Measurements from ENCODE around the gene PLA2G4D.

The PLA2G4D gene, protein sequence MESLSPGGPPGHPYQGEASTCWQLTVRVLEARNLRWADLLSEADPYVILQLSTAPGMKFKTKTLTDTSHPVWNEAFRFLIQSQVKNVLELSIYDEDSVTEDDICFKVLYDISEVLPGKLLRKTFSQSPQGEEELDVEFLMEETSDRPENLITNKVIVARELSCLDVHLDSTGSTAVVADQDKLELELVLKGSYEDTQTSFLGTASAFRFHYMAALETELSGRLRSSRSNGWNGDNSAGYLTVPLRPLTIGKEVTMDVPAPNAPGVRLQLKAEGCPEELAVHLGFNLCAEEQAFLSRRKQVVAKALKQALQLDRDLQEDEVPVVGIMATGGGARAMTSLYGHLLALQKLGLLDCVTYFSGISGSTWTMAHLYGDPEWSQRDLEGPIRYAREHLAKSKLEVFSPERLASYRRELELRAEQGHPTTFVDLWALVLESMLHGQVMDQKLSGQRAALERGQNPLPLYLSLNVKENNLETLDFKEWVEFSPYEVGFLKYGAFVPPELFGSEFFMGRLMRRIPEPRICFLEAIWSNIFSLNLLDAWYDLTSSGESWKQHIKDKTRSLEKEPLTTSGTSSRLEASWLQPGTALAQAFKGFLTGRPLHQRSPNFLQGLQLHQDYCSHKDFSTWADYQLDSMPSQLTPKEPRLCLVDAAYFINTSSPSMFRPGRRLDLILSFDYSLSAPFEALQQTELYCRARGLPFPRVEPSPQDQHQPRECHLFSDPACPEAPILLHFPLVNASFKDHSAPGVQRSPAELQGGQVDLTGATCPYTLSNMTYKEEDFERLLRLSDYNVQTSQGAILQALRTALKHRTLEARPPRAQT

DNA sequence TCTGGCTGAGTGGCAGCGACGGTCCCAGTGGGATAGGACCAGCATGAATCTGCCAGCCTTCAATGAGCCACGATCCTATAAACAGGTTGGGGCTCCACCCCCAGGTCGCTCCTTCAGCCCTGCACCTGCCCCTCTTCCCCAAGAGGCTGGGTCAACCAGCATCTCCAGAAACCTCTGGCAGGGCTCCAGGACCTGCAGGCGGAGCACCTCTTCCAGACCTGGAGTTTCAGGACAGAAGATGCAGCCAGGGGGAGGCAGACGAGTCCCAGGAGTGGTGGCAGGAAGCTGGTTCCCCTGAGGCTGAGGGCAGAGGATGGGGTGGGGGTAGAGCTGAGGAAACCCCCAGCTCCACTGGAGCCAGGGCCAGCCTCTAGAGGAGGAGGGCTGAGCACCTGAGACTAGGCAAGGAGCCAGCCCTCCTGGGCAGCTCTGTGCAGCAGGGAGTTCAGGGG lies at the start of gene PLA2G4D:
PLA2G4D (minus strand) TSS at position 51 of the 452 bp plus-strand sequence. CDS start 103 bp downstream, outside the sequence.
- no peak for DNase-seq

DNA sequence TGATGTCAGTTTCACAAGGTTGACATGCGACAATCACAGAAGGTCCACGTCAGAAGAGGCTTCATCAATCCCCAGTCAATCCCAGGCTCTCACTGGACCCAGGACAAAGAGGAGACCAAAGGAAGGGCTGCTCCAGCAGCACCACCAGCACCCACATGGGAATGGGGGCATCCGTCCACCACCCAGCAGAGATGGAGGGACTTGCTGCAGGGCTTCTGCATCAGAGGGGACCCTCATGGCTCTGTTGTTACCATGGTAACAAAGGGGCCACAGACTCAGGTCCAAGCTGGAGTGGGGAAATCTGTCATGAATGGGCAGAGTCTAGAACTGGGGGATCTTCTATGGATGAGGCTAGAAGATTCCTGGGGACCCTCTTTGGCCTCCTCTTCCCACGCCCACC lies 49.0 kb upstream of the PLA2G4D start:
- no peak for DNase-seq

DNA sequence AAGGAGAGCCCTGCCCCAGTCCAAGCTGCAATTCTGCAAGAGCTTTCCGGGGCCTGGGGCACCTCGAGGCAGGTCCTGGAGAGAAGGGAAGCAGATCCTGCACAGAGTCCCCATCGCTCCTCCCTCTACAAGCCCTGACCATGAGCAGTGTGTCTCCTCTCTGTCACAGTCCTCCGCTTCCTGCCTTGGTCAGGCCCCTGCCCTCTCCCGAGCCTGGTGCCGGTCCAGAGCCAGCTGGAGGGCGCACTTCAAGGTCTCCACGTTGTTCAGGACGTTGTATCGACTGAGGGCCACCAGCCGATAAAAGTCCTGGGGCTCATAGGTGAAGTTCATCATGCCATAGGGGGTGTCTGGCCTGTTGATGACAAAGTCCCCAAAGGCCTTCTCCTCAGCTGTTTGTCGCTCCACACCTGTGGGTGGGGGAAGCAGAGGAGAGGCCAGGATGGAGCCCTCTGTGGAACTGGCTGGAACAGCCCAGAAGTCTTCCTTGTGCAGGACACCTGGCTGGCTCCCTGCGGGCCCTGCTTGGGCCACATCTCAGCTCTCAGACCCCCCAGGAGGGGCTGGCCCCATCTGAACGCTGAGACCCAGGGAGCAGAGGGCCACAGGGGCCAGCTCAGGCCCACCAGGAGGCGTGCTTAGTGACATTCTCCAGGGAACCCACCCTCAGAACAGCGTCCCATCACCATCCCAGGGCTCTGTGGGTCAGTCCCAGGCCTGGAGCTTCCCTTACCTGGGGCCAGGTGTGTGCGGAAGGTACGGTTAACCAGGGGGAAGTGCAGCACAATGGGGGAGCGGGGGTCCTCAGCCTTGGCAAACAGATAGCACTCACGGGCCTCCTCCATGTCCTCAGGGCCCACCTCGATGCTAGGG lies 47.7 kb upstream of the PLA2G4D start:
- DNase-seq: no peak

DNA sequence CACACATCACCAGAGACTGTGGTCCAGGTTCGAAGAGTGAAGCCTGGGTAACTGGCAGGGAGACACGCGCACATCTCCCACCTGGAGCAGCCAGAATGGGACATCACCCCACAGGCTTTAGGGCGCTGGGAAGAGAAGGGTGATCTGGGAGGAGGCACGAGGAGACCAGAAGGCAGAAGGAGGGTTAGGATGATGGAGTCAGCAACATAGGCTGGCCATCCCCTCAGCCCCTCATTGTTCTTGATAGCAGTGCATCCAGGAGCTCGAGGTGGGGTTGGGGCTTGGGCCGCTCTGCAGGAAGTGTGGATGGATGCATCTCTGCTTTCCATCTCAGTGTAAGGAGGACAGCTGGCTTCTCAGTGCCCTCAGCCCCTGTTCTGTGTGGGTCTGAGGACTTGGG lies 46.9 kb upstream of the PLA2G4D start:
- DNase-seq: no peak

DNA sequence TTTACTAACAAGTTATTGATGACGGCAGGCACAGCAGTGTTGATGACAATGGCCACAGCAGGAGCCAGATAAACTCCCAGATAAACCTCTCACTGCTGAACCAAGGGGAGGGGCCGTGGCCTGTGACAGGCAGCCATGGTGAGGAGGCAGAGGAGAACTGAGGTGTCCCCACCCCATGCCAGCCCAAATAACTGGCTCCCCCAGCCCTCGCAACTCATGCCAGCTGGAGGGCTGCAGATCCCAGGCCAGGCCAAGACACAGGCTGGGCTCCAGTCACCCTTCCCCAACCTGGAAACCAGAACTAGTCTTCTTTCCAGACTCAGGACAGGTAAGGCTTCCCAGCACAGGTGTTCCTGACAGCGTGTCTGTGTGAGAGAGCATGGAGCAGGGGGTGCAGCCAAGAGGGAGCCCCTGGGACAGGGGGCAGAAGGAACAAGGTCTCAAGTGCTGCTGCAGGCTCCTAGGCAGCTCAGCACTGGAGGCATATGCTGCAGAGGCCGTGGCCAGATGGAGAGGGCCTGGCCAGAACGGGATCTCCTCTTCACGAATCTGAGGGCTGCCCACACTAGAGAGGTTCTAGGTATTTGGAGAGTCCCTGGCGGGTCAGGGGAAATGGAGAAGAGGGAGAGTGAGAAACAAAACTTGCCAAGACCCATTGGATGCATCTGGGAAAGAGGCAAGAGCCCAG lies 46.2 kb upstream of the PLA2G4D start:
- no peak for DNase-seq

DNA sequence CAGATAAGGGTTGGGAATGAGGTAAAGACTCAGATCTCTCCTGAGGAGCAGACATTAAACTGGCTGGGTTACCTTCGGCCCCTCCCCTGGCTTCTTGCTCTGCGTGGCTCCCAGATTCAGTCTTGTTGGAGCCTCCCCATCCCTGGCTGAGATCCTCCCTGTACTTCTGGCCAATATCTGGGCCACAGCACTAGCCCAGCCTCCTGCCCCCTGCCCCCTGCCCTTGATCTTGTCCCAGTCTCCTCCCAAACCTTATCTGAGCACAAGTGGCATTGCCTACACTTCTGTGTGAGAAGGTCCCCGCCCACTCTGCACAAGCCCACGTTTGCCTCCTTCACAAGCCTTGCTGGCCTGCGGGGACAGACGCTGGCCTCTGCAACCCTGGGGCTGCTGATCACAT lies 45.2 kb upstream of the PLA2G4D start:
- DNase-seq: no peak

DNA sequence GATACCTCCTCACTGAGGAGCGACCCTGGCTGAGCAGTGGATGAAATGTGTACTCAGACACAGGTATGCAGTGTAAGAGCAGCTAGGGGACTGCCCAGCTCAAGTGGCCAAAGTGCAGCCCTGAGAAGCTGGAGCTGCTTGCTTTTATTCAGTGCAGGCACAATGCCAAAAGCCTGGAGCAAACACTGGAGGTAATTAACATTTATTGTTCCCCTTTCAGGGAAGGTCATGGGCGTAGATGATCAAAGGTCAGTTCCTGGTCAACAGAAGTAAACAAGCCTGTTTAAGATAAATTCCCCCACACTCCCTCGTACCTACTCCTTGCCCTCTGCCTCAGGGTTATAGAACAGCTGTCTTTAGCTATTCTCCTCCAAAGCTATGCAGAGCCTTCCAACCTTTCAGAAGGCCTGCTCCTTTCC lies 44.6 kb upstream of the PLA2G4D start:
- no peak for DNase-seq

DNA sequence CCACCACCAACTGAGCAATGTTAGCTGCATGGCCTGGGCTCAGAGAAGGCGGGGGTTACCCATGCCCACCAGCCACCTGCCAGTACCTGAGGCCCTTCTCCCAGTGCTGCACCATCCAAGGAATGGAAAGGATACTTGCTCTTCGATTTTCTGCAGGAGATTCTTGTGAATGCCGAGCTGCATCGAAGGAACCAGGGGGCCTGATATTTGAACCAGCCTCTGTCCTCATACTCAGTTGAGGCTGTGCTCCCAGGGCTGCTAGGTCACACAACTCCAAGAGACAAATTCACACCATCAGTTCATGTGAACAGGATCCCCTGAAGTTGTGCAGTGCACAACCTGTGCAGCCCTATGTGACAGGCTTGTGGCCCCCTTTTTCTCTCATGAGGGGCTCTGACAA lies 44.0 kb upstream of the PLA2G4D start:
- no peak for DNase-seq

DNA sequence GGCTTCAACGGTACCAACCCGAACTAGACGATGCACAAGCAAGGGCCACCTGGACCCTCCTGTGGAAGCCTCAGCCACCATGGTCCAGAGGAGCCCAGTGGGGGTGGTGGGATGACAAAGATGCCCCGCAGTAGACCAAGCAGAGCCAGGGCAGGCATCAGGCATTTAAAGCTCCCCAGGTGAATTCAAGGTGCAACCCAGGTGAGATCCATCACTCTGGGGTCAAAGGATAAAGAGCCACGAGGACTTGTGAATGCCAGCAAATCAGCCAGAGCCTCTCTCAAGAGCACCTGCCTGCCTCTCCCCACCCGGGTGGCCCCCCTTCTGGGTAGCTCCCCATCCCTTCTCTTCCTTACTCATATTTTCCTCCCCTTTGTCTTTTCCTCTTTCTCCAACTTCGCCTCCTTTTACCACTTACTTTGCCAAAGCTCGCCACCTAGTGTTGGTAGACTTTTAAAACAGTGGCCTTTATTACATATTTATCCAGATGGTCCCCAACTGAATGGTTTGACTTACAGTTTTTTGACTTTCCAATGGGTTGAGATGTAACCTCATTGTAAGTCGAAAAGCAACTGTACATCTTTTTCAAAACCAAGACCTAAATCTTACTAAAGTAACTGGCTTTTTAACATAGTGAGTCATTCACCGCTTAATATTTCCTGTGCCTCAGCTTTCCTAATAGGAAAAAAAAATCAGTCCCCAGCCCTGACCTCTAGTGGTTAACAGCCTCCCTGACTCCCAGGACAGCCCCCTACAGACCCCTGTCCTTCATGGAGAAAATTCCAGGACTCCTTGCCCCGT lies 43.3 kb upstream of the PLA2G4D start:
- DNase-seq: peak; percentile 21

DNA sequence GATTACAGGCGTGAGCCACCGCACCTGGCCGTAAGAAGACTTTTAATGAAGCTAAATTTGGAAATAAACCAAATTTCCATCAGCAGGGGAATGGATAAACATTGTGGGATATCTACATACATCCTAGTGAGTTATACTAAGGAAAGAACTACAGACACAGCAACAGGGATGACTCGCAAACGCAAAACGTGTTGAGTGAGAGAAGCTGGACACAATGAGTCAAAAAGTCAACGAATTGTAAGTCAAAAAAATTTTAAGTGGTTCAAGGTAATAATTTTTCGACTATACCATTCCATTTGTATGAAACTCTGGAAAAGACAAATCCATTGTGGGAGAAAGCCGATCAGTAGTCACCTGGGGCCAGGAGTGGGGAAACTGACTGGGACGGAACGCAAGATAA lies 42.2 kb upstream of the PLA2G4D start:
- DNase-seq: no peak

DNA sequence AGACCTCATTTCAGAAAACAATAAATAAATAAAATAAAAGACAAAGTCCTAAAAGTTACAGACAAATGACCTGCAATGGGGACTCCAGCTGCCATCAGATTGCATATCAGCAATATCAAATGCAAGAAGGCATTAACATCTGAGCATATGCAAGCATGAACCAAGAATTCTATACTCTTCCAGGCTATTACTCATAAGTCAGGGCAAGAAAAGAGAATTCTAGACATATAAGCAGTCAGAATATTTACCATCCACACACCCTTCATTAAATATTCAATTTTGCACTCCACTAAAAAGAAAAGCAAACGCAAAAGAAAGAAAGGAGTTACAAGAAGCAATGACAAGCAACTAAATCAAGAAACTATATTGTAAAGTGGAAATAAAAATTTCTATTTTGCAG lies 41.0 kb upstream of the PLA2G4D start:
- no peak for DNase-seq

DNA sequence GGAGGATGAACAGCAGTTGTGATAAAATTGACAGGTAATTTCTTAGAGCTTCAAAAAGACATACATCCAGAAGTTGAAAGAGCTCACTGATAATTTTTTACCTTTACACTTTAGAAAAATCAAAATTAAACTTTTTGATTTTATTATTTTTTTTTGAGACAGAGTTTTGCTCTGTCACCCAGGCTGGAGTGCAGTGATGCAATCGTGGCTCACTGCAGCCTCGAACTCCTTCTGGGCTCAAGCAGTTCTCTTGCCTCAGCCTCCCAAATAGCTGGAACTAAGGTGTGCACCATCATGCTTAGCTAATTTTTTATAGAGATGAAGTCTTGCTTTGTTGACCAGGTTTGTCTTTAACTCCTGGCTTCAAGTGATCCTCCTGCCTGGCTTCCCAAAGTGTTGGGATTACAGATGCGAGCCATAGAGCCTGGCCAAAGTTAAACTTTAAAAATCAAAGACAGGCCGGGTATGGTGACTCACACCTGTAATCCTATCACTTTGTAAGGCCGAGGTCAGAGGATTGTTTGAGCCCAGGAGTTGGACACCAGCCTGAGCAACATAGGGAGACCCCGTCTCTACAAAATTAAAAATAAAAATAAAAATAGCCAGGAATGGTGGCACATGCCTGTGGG lies 40.4 kb upstream of the PLA2G4D start:
- no peak for DNase-seq

DNA sequence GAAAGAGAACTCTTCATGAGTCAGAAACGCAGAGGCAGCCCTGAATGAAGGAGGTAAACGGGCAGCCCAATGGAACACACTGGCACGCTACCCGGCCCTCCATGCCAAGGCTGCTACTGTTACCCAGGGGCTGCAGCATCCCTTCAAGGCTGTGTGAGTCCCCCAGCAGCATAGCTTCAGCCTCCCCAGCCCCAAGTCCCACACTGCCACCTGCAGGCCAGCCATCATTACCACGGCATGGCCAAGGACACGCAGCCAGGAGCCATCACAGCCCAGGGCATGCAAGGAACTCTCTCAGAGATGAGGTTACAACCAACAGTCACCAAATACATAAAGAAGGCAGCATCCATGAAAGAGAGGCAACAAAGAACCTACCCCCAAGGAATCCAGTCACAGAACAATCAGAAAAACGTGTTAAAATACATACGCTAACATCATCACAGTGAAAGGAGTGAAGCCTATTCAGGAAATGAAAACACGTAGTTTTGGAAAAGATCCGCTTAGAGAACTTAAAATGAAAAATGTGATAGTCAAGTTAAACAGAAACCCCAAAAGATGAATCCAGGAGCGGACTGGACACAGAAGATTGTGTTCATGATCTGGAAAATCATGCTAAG lies 39.6 kb upstream of the PLA2G4D start:
- DNase-seq: peak; percentile 36

DNA sequence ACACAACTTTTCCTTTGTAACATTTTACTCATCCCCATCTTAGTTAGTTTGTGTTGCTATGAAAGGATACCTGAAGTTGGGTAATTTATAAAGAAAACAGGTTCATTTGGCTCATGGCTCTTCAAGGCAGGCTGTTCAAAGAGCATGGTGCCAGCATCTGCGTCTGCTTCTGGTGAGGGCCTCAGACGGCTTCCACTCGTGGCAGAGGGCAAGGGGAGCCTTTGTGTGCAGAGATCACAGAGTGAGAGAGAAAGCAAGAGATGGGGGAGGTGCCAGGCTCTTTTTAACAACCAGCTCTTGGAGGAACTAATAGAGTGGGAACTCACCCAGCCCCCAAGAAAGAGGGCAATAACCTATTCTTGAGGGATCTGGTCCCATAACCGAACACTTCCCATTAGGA lies 39.0 kb upstream of the PLA2G4D start:
- no peak for DNase-seq

DNA sequence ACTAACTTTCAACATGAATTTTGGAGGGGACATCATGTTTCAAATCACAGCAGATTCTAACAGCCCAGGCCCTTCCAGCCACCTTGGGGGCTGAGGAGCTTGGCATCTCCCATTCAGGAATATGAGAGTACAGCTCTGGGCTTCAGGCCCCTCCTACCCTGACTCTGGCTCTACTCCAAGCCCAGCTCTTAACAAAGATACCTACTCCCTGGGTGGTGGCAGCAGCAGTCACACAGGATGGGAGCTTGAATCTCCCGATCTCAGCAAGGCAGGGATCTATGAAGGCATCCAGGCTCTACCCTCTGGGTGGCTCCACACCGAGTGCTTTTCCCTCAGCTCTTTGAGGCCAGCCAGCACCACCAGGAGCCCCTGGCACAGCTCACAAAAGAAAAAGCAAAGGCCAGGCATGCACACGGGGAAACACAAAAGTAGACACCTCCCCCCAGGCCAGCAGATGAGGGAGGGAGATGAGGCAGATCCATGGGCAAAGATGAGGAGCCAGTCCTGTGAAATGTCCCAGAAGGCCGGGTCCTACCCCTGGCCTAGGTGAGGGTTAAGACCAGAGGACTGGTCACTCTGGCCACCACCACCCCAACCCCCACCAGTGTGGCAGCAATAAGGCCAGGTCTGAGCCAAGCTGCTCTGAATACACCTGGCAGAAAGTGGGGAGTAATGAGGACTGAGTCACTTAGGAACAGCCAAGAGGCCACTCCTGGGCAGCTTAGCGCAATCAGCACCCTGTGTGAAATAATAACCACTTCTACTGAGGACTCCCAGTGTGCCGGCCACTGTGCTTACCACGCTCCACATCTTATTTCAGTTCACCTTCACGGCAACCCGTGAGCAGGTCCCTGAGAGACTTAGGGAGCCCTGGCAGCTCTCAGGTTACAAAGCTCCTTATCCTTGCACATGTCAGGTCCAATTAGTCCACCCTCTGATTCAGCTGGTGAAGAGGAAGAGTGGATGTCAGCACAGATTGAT lies 37.8 kb upstream of the PLA2G4D start:
- DNase-seq: no peak

DNA sequence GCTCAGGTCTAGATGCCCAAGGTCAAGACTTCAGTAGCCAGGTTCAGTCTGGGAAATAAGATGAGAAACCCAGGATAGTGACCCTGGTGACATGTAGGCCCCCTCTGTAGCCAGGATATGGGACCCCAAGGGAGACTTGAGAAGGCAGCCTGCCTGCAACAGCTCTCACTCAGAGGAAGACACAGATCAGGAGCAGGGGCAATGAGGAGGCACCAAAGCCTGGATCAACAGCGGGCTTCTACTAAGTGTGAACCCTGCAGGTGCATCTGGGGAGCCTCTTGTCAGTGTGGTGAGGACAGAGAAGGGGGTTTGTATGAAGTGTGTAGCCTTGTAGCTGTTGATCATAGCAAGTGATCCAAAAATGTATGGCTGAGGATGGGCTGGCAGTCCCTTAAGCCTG lies 36.6 kb upstream of the PLA2G4D start:
- no peak for DNase-seq

DNA sequence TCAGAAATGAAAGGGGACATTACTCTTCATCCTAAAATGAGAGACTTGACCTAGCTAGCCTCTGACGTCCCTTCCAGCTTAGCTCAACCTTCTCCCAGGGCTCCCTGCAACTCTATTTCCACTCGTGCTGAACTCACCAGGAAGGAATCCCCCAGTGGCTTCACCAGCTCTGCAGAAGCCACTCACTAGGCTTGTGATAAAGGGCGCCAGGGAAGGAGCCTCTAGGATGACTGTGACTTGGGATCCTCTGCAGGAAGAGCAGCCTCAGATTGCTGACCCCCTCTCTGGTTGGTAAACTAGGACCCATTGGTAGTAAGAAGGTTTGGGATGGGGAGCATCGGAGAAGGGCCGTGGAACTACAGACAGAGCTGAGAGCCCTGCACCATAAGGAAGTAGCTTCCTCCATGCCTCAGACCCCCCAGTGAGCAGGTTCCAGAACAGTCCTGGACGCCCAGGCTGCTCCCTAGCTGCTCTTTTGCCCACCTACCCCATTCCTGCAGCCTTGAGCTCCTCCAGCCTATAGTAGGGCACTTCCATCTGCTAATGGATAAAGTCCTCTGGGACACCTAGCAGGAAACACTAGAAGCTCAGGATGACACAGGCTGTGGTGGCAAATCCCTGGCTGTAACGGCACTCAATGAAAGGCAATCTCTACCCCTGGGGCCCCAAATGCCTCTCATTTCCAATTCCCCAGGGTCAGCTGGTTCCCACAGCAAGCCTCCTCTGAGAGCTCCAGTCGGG lies 36.1 kb upstream of the PLA2G4D start:
- no peak for DNase-seq

DNA sequence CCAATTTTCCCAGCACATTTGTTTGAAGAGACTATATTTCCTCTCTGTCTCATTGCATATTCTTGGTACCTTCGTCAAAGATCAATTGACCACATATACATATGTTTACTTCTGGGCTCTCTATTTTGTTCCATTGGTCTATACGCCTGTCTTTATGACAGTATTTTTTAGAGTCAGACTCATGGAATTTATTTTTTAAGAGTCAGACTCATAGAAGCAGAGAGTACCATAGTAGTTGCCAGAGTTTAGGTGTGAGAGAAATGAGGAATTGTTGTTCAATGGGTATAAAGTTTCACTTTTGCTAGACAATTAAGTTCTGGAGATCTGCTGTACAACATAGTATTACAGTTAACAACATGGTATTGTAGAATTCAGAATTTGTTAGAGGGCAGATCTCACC lies 35.0 kb upstream of the PLA2G4D start:
- DNase-seq: no peak

DNA sequence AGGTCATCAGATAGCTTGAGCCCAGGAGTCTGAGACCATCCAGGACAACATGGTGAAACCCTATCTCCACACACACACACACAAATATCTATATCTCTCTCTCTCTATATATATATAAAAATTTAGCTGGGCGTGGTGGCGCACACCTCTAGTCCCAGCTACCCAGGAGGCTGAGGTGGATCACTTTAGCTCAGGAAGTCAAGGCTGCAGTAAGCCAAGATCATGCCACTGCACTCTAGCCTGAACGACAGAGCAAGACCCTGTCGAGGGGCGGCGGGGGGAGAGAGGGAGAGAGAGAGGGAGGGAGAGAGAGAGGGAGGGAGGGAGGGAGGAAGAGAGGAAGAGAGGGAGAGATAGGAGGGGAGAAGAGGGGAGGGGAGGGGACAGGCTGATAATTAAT lies 34.1 kb upstream of the PLA2G4D start:
- DNase-seq: no peak

All from CD4-positive, alpha-beta T cell treated with Interleukin-17A for 1 hour (primary cell).